DMS114 treated with DMSO at 0.1 percent for 48 hours (cell line): ENCODE data around the gene MALSU1.

Source experiments
- DNase-seq: peaks from one replicate; lab custom pipeline; 2025; ENCODE audit not compliant: unreplicated experiment; lab: John Stamatoyannopoulos, UW

MALSU1 gene

DNA sequence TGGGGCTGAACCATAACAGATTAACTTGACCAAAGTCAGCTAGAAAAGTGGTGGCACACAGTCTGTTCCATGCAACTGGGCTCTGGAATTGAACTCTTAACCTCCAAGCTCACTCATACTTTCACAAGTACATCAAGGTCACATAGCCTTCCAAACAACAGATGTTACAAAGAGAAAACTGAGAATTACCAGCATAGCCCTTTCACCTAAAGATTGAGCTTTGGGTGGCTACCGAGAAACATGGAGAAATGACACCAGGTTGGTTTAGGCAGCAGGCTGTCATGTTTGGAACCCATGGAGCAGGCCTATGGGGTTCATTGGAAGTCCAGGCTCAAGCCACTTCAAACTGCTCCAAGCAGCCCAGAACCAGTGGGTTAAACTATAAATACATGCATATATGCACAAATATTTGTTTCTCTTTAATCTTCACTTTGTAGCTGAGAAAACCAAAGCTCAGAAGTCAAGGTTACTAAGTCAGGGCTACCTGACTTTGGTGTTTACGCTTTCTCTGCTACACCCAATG lies 59.1 kb downstream of the MALSU1 start:
- no peak for DNase-seq
